ENCODE measurements around the gene BTBD16.

BTBD16 gene

DNA sequence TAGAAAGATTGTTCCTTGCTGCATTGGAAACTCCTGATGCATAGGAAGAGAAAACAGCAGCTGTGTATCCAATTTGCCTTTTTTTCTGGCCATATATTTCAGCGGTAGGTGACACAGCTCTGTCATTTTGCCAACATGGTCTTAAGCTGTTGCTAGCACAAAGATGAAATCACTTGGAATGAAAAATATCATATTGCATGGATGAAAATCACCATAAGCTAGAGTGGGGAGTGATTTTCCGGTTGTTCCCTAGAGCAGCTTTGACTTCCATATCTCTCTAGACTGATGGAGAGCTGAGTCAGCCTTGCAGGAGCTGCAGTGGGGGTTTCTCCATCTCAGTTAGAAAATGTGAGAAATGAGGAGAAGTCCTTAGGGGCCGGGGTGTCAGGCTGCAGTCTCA, 38.3 kb upstream of the BTBD16 start:
- H3K27ac ChIP-seq = no peak overlapping the region

DNA sequence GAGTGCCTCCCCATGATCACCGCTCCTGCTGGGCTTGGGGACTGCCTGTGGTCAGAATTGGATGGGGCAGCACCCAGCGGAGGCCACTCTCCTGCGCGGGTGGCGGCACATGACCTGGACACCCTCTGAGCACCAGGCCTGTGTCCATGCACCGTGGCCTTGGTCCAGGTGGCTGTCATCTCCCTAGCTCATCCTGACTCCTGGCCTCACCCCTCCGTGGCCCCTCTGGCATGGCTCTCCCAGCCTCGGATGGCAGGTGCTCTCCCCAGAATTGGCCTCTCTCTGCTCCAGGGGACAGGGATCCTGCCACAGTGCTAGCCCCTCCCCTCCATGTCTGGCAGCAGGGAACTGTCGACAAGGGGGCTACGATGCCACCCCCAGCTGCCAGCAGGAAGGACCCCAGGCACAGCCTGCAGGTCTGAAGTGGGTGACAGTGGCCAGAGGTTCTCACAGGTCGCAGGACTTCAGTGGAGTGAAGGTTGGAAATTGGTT, 37.2 kb upstream of the BTBD16 start:
- H3K27ac ChIP-seq = no peak overlapping the region
- TF ChIP-seq, protein P1, sequence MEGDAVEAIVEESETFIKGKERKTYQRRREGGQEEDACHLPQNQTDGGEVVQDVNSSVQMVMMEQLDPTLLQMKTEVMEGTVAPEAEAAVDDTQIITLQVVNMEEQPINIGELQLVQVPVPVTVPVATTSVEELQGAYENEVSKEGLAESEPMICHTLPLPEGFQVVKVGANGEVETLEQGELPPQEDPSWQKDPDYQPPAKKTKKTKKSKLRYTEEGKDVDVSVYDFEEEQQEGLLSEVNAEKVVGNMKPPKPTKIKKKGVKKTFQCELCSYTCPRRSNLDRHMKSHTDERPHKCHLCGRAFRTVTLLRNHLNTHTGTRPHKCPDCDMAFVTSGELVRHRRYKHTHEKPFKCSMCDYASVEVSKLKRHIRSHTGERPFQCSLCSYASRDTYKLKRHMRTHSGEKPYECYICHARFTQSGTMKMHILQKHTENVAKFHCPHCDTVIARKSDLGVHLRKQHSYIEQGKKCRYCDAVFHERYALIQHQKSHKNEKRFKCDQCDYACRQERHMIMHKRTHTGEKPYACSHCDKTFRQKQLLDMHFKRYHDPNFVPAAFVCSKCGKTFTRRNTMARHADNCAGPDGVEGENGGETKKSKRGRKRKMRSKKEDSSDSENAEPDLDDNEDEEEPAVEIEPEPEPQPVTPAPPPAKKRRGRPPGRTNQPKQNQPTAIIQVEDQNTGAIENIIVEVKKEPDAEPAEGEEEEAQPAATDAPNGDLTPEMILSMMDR (conservative IDR thresholded peaks at IDR 0.05) = no peak

More for the DNA sequence above, 38.3 kb upstream of the BTBD16 start:
- TF ChIP-seq, protein P1 (conservative IDR thresholded peaks at IDR 0.05) = no peak

DNA sequence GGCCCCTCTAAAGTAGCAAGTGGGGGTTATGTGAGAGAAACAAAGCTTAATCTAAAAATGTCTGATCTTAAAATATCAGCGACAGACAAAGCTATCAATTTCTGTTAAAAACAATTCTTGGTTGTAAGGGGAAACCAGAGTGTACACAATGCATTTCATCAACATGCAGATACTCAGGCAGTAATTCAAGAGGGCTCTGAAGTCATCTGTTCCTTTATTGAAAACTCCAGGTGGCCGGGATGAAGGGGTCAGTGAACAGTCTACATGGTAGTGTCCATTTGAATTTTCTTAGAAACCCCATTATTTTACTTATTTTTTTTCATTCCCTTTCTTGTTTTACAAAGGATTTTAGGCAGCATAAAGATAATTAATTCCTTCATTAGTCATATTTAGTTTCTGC, 36.7 kb upstream of the BTBD16 start:
- TF ChIP-seq, protein P1 (conservative IDR thresholded peaks at IDR 0.05) = no peak
- H3K27ac ChIP-seq = no peak overlapping the region

DNA sequence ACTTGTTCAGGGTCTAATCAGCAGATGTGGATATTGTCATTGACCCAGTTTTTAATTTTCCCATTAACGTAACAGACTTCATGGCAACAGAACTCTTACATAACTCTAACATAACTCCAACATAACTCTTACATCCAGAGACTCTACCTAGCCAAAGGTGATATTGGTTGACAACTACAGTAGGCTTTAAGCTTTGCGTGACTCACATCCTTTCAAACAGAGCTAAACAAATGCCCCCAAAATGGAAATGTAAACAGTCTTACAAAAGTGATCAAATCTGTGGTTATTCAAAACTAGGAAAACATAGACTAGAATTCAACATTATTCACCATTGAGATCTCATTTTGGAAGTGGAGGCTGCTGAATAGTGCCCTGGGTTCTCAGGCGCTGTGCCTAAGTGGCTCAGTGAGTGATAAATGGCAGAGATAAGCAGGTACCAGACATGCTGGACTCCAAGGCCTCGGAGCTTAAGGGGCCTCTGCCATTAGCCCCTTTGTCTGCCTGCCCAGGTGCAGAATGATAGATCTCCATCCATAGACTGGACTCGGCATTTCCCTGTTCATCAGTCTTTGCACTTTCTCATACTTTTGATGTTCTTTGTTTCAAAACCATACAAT, 34.3 kb upstream of the BTBD16 start:
- TF ChIP-seq, protein P1 (conservative IDR thresholded peaks at IDR 0.05) = no peak
- H3K27ac ChIP-seq = no peak overlapping the region

DNA sequence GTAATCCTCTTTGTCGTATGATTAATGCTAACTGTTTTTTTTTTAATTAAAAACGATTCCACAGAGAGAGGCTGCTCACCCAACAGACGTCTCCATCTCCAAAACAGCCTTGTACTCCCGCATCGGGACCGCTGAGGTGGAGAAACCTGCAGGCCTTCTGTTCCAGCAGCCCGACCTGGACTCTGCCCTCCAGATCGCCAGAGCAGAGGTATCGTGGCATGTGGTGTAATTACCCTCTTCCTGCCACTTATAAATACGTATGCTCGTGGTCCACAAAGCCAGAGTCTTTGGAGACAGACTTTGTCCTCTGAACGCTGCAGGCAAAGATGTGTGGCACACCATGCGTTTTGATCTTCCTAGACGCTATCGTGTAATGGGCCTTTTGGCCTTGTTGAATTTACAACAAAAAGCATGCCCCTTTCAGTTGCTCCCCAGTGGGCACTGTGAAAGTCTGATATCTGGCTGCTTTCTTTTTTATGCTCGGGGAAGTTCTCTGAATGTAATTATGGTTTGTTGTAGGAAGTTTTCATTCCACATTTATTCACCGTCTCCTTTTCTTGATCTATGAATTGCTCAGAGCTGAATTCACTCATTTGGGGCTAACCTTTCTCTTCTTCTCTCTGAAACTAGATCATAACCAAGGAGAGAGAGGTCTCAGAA, 33.6 kb upstream of the BTBD16 start:
- TF ChIP-seq, protein P1 (conservative IDR thresholded peaks at IDR 0.05) = no peak
- H3K27ac ChIP-seq = no peak overlapping the region

DNA sequence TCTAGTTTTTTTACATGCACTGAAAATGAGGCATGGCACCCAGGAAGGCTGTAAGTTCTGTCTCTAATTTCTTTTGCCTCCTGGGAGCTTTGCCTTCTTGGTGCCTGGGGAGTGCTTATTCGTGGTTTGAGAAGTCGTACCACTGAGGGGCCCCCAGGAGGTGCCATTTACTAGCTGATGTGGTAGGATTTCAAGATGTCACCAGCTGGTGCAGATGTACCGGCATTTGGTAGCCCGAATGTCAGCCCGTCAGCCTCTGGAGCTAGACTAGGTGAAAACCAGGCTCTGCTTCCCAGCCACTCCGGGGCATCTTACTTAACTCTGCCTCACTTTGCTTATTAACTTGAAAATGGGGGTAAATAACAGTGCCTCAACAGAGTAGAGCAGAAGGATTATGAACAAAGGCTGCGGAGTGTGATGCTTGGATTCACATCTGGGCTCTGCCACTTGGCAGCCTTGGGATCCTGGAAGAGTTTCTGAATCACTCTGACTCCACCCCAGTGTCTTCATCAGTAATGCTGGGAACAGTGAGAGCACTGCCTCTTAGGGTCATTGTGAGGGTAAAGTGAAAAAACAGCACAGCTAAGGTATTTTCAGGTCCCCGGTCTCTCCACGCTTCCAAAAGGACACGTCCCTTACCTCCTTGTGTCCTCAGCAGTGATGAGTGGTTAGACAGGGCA, 31.4 kb upstream of the BTBD16 start:
- TF ChIP-seq, protein P1 (conservative IDR thresholded peaks at IDR 0.05) = no peak
- H3K27ac ChIP-seq = no peak overlapping the region

DNA sequence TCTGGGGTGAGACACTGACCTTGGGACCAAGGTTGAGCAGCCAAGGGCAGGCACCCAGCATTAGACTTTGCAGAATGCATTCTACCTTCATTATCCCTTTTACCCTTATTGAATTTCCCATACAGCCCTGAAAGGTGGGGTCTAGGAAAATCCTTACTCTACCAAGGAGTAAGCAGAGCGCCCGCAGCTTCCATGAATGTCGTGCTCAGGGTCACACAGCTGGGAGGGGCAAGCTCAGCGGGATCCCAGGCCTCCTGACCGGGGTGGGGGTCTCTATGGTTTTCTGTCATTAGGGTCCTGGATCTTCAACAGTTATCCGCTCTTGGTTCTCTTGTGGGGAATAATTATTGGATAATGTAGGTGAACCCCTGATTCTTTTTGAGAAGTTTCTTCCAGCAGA, 30.7 kb upstream of the BTBD16 start:
- H3K27ac ChIP-seq = no peak overlapping the region

More for the DNA sequence above, 30.7 kb upstream of the BTBD16 start:
- TF ChIP-seq, protein P1 (conservative IDR thresholded peaks at IDR 0.05) = no peak
